Thyroid gland (tissue), 4 donors: ENCODE results near the gene PPP3CA.

ENCODE experiments used
- POLR2A ChIP-seq, 2 donors: fragments of 450-650 bp; IDR thresholded peaks; one replicate each; pipeline ENCODE4 v1.6.1; 2017; ENCODE audit warnings: antibody characterized with exemption in 2 of 2, mild to moderate bottlenecking in 2 of 2, moderate library complexity in 1 of 2
- TF ChIP-seq, protein P1 (sequence below), 6 experiments: fragments of 200-600 bp in 3 of 6; fragments of 450-650 bp in 3 of 6; sonication (generic) in 3 of 6; IDR thresholded peaks; one replicate each; pipeline ENCODE4 v1.5.1; 2016 to 2019; ENCODE audit warnings: antibody characterized with exemption in 6 of 6, mild to moderate bottlenecking in 2 of 6, inconsistent platforms in 1 of 6, moderate library complexity in 1 of 6

GRCh38 chr4:101347267-101347556 is at the start of gene PPP3CA:
- TF ChIP-seq POLR2A (IDR thresholded peaks at IDR 0.05), result peak; percentile 54 to 69
- TF ChIP-seq, protein P1, sequence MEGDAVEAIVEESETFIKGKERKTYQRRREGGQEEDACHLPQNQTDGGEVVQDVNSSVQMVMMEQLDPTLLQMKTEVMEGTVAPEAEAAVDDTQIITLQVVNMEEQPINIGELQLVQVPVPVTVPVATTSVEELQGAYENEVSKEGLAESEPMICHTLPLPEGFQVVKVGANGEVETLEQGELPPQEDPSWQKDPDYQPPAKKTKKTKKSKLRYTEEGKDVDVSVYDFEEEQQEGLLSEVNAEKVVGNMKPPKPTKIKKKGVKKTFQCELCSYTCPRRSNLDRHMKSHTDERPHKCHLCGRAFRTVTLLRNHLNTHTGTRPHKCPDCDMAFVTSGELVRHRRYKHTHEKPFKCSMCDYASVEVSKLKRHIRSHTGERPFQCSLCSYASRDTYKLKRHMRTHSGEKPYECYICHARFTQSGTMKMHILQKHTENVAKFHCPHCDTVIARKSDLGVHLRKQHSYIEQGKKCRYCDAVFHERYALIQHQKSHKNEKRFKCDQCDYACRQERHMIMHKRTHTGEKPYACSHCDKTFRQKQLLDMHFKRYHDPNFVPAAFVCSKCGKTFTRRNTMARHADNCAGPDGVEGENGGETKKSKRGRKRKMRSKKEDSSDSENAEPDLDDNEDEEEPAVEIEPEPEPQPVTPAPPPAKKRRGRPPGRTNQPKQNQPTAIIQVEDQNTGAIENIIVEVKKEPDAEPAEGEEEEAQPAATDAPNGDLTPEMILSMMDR (IDR thresholded peaks at IDR 0.05), result peak in 2 of 6 experiments; percentile 10 to 15
